GM19035 (cell line): ENCODE measurements around the gene CEMP1.
"Not testable (repeated sequence)": the region's sequence is repeated elsewhere in the genome, so short reads cannot be mapped to it uniquely, and the experiment has no call there.

Experiments
- ATAC-seq: cut with Tn5 transposase; IDR thresholded peaks from one replicate; pipeline ENCODE4 v1.9.1; 2021; ENCODE audit not compliant: unreplicated experiment

CEMP1 gene

GRCh38 chr16:2531371-2531695 is at the start of gene CEMP1:
CEMP1 (minus strand) TSS chr16:2531408; CDS start chr16:2531073, 335 bp downstream.
- peak; percentile 10 for ATAC-seq

DNA sequence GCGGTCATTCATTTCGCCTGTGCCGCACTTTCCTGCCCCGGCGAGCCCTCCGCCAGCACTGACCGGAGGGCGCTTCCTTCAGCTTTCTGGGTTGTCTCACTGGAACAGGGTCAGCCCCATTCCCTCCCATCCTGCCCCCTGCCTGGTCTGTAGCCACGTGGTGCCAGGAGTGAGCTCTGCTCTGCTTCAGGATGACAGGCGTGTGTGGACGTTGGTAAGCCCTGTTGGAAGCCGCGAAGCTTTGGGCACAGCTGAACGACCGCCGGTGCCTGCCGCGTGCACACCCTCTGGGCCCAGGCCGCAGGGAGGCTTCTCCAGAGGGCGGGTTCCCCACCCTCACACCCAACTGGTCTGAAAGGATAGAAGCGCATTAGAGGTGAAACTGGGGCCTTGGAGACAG is 49.6 kb upstream of the CEMP1 start:
- not testable (repeated sequence) for ATAC-seq

DNA sequence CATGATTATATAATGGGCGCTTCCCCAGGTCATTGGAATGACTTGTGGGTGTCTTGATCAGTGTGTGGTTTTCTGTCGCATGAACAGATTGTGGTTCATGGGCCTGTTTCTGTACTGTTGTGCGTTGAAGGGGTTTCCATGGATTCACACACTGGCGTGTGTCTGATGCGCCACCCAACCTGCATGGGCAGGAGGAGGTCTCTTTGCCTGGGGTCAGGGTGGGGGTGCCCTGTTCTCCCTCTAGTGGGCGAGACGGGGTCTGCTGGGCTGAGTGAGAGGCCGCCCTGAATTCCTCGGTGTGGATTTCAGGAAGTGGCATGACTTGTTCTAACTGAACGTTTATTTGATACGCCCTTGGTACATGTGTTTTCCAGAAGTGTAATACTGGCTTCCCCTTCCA is 48.9 kb upstream of the CEMP1 start:
- ATAC-seq, result not testable (repeated sequence)

GRCh38 chr16:2578905-2579304 is 47.7 kb upstream of the CEMP1 start:
- not testable (repeated sequence) for ATAC-seq

GRCh38 chr16:2577044-2577443 is 45.8 kb upstream of the CEMP1 start:
- not testable (repeated sequence) for ATAC-seq

DNA sequence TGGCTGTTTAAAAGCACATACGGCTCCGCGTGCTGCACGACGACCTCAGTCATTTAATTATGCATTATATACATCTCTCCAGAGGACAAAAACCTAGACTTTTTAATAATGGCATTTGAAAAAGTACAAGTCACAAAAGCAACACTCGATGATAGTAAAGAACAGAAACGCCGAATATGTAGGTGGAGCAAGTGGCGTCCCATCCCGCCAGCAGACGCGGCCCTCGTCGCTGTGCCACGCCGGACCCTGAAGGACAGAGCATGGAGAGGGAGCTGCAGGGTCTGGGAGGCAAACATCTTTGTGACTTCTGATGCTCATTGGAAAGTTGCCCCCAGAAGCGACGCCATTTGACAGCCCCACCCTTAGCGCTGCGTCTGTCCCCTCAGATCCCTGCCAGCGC is 44.6 kb upstream of the CEMP1 start:
- not testable (repeated sequence) for ATAC-seq

- ATAC-seq, result not testable (repeated sequence)
These were observed 41.5 kb upstream of the CEMP1 start for GRCh38 chr16:2572704-2573103.

DNA sequence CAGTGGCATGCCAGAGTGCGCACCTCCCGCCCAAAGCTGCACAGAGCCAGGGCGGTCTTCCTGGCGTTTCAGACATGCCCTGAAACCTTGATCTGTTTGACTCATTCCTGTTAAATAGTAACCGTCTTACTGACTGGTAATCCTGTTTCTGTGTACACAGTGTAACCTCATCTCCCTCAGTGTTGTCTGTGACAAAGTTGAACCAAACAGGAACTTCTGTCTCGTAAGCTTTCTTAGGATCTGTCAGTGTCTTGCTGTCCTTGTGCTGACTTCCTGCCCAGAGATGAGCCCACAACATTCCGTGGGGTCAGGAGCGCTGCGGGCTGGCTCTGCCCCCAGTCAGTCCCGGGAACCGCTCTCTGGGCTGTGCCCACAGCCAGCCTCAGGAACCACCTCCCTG is 37.4 kb upstream of the CEMP1 start:
- ATAC-seq, result not testable (repeated sequence)

- ATAC-seq, result not testable (repeated sequence)
These were observed 36.3 kb upstream of the CEMP1 start for GRCh38 chr16:2567506-2567905.

DNA sequence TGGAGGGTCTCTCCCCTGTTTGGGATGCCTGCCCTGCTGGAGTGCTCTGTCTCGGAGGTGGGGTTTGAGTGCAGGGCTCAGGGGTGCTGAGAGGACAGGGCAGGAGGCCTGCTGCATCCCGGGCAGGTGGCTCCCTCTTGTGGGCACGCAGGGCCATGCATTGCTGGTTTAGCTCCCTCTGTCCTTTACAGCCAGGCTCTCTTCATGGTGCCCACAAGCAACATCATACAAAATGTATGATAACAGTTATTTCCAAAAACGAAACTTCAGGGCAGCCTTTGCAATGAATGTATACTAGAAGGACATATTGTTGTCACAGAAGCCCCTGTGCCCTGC is 29.6 kb upstream of the CEMP1 start:
- not testable (repeated sequence) for ATAC-seq

- not testable (repeated sequence) for ATAC-seq
These were observed 29.1 kb upstream of the CEMP1 start for GRCh38 chr16:2560131-2560797.

DNA sequence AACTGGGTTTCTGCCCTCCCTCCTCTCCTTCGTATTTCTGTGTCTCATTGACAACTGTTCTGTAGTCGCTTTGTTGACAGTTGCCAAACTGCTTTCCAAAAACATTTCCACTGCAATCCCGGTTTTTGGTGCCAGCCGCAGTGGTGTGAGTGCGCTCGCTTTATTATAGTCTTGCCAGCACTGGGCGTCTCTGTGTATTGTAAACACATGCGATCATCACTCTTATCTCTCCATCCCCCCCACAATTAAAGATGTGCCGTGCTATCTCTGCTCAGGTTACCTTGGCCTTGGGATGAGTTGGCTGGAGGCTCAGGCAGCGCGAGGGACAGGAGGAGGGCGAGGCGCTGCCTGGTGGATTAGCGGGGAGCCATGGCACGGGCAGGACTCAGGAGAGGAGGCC is 25.9 kb upstream of the CEMP1 start:
- ATAC-seq, result not testable (repeated sequence)

DNA sequence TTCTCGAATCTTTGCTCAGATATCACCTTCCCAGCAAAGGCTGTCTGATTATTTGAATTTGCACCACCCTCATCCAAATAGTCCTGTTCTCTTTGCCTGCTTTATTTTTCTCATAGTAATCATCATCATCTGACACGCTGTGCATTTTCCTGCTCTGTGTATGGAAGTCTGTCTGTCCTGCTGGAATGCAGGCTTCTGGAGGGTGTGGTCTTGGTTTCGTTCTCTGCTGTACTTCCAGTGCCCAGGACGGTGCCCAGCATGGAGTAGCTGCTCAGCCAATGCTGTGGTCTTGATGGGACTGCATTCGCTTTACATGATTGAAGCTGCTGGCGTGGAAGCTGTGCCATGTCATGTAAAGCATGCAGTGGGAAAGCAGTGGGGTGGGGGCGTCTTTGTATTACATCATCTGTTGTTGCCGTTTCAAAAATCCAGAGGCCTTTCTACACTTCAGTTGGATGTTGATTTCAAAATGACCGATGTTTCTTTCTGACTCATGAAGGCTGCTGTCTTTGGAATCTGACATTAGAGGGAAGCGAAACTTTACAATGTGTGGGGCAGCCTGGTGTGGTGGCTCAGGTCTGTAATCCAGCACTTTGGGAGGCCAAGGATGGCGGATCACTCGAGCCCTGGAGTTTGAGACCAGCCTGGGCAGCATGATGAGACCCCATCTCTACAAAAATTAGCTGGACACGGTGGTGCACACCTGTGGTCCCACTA is 23.7 kb upstream of the CEMP1 start:
- not testable (repeated sequence) for ATAC-seq

DNA sequence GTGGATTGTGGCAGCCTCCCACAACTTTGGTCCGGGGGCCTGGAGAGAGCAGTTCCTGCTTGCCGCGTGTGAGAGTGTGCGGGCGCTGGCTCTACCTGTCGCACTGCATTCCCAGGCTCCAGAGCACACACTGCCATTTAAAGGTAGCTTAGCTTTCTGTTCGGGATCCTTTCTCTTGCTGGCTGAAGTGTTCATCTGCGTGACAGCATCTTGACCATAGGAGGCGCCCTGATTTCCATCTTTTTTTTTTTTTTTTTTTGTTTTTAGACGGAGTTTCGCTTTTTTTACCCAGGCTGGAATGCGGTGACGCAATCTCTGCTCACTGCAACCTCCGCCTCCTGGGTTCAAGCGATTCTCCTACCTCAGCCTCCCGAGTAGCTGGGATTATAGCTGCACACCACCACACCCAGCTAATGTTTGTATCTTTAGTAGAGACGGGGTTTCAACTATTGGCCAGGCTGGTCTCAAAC is 20.2 kb upstream of the CEMP1 start:
- ATAC-seq, result not testable (repeated sequence)

- not testable (repeated sequence) for ATAC-seq
These were observed 19.2 kb upstream of the CEMP1 start for GRCh38 chr16:2550283-2550878.

DNA sequence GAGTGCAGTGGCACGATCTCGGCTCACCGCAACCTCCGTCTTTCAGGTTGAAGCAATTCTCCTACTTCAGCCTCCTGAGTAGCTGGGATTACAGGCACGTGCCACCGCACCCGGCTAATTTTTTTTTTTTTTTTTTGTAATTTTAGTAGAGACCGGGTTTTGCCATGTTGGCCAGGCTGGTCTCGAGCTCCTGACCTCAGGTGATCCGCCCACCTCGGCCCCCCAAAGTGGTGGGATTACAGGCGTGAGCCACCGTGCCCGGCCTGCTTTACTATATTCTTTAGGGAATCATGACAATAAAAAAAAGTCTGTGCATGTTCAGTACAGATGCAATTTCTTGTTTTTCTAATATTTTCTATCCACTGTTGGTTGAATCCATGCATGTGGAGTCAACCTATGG is 12.6 kb upstream of the CEMP1 start:
- not testable (repeated sequence) for ATAC-seq

DNA sequence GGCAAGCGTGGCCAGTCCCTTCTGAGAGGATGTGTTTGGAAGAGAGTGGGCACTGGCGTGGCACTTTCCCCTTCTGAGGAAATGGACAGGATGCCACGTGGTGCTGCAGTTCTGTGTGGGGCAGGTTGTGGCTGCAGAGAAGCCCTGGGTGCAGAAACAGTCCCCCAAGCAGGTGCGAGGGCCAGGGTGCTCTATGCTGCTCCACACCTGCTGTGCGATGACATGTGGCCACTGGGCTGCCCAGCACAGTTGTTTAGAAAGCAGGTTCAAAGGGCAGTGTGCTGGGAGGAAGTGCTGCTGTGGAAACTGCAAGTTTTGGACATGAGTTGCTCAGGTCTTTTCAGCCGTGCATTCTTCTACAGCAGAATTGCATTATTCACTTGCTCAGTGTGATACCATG is 10.2 kb upstream of the CEMP1 start:
- not testable (repeated sequence) for ATAC-seq

DNA sequence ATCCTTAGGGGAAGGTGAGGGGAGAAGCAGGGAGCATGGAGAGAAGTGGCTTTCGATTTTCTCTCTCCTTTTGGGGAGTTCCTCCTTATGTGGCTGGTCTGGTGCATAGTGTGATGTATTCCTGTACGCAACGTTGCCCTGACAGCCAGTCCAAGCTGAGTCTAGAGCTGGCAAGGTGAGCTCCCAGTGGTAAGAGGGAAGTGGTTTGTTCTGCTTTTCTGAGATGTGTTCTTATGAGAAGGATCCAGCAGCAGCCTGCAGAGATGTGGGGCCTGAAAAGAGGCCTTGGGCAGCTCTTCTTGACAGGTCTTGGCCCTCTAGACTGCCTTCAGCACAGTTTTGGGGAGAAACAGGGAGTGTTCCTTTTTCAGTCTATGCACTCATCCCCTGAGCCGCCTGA is 9.7 kb upstream of the CEMP1 start:
- not testable (repeated sequence) for ATAC-seq

- ATAC-seq, result not testable (repeated sequence)
These were observed 8.7 kb upstream of the CEMP1 start for GRCh38 chr16:2539845-2540458.

GRCh38 chr16:2539192-2539844 is 8.1 kb upstream of the CEMP1 start:
- not testable (repeated sequence) for ATAC-seq
